Caco-2 (cell line): ENCODE results near the gene RILP. TPM values are rescaled to one million over a fixed set of nuclear protein-coding genes. Genes with fewer than 3 reads are reported as not detected.
"Not testable (repeated sequence)": the region's sequence is repeated elsewhere in the genome, so short reads cannot be mapped to it uniquely, and the experiment has no call there.

ENCODE experiments used
- BruUV-seq: library from RNA; stranded (reverse); fragments of 400-500 nt; replicated peaks from 2 replicates; lab custom pipeline; 2021; lab: Mats Ljungman, UMichigan
- CTCF ChIA-PET: fragments of 300-600 bp; sonication (Branson Sonifier 250); formaldehyde crosslinking; loops from one replicate; lab custom pipeline; 2022; ENCODE audit warnings: antibody characterized with exemption; lab: Charles Lee
- POLR2A ChIA-PET: fragments of 300-600 bp; sonication (Branson Sonifier 250); formaldehyde crosslinking; loops from one replicate; lab custom pipeline; 2022; ENCODE audit warnings: antibody characterized with exemption; lab: Charles Lee
- DNase-seq, 2 experiments: peaks; one replicate each; pipeline versions ENCODE4 v3.0.0 to v3.0.0-alpha.2; 2020 to 2022
- H3K27me3 ChIP-seq: replicated peaks from 2 replicates; pipeline ENCODE4 v1.6.0; 2011; ENCODE audit warnings: low read length; ENCODE audit not compliant: control insufficient read depth, insufficient read depth
- H3K36me3 ChIP-seq: 2 replicates; pipeline ENCODE4 v1.5.1; 2011; ENCODE audit warnings: low read length; ENCODE audit not compliant: control insufficient read depth, insufficient read depth
- H3K4me1 ChIP-seq: fragments of 250-450 bp; sonication (Bioruptor Pico); 2 replicates; pipeline ENCODE4 v1.5.1; 2020; ENCODE audit warnings: mild to moderate bottlenecking
- H3K4me3 ChIP-seq: 2 replicates; pipeline ENCODE4 v1.5.1; 2011; ENCODE audit warnings: low read depth, mild to moderate bottlenecking, control low read depth, low read length
- H3K9me3 ChIP-seq: fragments of 250-450 bp; sonication (Bioruptor Pico); 2 replicates; pipeline ENCODE4 v1.5.1; 2020; ENCODE audit warnings: mild to moderate bottlenecking, moderate library complexity
- H3K27ac Mint-ChIP-seq: one replicate; pipeline ENCODE4 v1.8.0; 2022; ENCODE audit warnings: mixed read lengths; ENCODE audit not compliant: unreplicated experiment
- H3K27me3 Mint-ChIP-seq: one replicate; pipeline ENCODE4 v1.8.0; 2022; ENCODE audit warnings: mixed read lengths; ENCODE audit not compliant: insufficient read depth, unreplicated experiment
- H3K36me3 Mint-ChIP-seq: one replicate; pipeline ENCODE4 v1.8.0; 2022; ENCODE audit warnings: mild to moderate bottlenecking, mixed read lengths; ENCODE audit not compliant: insufficient read depth, unreplicated experiment
- H3K4me1 Mint-ChIP-seq: one replicate; pipeline ENCODE4 v1.8.0; 2022; ENCODE audit warnings: low read depth, mixed read lengths; ENCODE audit not compliant: unreplicated experiment
- H3K4me3 Mint-ChIP-seq: one replicate; pipeline ENCODE4 v1.8.0; 2022; ENCODE audit warnings: mild to moderate bottlenecking, moderate library complexity, mixed read lengths; ENCODE audit not compliant: unreplicated experiment
- H3K9me3 Mint-ChIP-seq: one replicate; pipeline ENCODE4 v1.8.0; 2022; ENCODE audit warnings: mixed read lengths; ENCODE audit not compliant: unreplicated experiment
- intact Hi-C: fragments of 100-400 bp; cut with micrococcal nuclease; formaldehyde crosslinking; loops from one replicate; pipeline ENCODE4 v1.10.0; 2022; ENCODE audit not compliant: unreplicated experiment
- total RNA-seq: library from RNA; stranded (reverse); gene quantifications from 2 replicates; pipeline ENCODE4 v1.2.3, GENCODE V29; 2022
- TF ChIP-seq, protein P1 (sequence below), 2 experiments: fragments of 200-600 bp in 1 of 2; IDR thresholded peaks; 1 replicate in 1 of 2; 2 replicates in 1 of 2; pipeline versions ENCODE4 v1.5.1 to v1.8.0; 2011 to 2022; ENCODE audit warnings: antibody characterized with exemption in 1 of 2, control low read depth in 1 of 2, inconsistent platforms in 1 of 2, low read depth in 1 of 2, low read length in 1 of 2, mild to moderate bottlenecking in 1 of 2, moderate library complexity in 1 of 2; ENCODE audit not compliant: insufficient read depth in 1 of 2, severe bottlenecking in 1 of 2, unreplicated experiment in 1 of 2

RILP gene
- total RNA-seq, 1 experiment from 2014 or later: 4.2 TPM

DNA sequence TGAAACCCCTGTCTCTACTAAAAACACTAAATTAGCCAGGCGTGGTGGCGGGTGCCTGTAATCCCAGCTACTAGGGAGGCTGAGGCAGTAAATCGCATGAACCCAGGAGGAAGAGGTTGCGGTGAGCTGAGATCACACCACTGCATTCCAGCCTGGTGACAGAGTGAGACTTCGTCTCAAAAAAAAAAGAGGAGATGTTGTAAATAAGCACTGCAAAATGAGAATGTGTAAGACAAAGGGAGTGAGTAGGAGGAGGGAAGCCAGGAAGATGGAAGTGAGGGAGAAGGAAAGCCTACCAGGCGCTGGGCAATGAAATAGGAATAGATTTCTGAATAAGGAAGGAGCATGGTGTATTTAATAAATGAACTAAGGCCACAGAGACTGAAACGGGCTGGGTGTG lies 43.7 kb upstream of the RILP start:
- no peak for DNase-seq
- TF ChIP-seq, protein P1, sequence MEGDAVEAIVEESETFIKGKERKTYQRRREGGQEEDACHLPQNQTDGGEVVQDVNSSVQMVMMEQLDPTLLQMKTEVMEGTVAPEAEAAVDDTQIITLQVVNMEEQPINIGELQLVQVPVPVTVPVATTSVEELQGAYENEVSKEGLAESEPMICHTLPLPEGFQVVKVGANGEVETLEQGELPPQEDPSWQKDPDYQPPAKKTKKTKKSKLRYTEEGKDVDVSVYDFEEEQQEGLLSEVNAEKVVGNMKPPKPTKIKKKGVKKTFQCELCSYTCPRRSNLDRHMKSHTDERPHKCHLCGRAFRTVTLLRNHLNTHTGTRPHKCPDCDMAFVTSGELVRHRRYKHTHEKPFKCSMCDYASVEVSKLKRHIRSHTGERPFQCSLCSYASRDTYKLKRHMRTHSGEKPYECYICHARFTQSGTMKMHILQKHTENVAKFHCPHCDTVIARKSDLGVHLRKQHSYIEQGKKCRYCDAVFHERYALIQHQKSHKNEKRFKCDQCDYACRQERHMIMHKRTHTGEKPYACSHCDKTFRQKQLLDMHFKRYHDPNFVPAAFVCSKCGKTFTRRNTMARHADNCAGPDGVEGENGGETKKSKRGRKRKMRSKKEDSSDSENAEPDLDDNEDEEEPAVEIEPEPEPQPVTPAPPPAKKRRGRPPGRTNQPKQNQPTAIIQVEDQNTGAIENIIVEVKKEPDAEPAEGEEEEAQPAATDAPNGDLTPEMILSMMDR (IDR thresholded peaks at IDR 0.05; ENCODE audit: insufficient read depth in 1 of 2, low read depth in 1 of 2, low read length in 1 of 2, severe bottlenecking in 1 of 2, unreplicated experiment in 1 of 2): no peak
- Histone ChIP-seq H3K9me3 (no peaks in the 10 kb centered on the region), H3K27me3 (no peaks in the 10 kb centered on the region), H3K4me3 (no peak overlapping the region), H3K4me1 (peaks cover 5% of the 10 kb centered on the region; the same call in 1 of the 2 replicates), H3K36me3 (no peaks in the 10 kb centered on the region)
- intact Hi-C loops: no loop called here
- Mint-ChIP-seq H3K4me3 (no peak overlapping the region), H3K36me3 (no peaks in the 10 kb centered on the region), H3K9me3 (peaks cover 8% of the 10 kb centered on the region), H3K27ac (no peak overlapping the region), H3K4me1 (no peaks in the 10 kb centered on the region), H3K27me3 (no peaks in the 10 kb centered on the region)
- POLR2A ChIA-PET: no interaction called here
- CTCF ChIA-PET: no interaction called here
- BruUV-seq: no TSS peak

DNA sequence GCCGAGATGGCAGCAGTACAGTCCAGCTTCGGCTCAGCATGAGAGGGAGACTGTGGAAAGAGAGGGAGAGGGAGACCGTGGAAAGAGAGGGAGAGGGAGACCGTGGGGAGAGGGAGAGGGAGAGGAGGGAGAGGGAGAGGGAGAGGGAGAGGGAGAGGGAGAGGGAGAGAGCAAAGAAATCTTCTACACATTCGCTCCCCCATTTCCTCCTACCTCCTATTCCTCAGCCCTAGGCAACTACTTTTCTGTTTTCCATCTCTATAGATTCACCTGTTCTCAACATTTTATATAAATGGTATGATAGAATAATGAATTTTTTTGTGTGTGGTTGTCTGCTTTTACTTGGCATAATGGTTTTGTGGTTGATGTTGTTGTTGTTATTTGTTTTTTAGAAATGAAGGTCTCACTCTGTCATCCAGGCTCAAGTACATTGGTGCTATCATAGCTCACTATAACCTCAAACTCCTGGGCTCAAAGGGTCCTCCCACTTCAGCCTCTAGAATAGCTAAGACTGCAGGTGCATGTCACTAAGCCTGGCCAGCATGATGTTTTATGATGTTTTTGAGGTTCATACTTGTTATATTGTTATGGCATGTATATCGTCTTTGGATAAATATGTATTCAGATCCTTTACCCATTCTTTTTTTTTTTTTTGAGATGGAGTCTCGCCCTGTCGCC lies 41.0 kb upstream of the RILP start:
- no peaks in the 10 kb centered on the region for H3K27me3 Mint-ChIP-seq
- H3K4me3 Mint-ChIP-seq: no peak overlapping the region
- BruUV-seq: no TSS peak
- Histone ChIP-seq H3K27me3 (no peaks in the 10 kb centered on the region), H3K9me3 (no peaks in the 10 kb centered on the region), H3K36me3 (no peaks in the 10 kb centered on the region), H3K4me3 (no peak overlapping the region), H3K4me1 (no peaks in the 10 kb centered on the region)
- no peaks in the 10 kb centered on the region for H3K4me1 Mint-ChIP-seq
- intact Hi-C loops: no loop called here
- peaks cover 8% of the 10 kb centered on the region for H3K9me3 Mint-ChIP-seq
- no peaks in the 10 kb centered on the region for H3K36me3 Mint-ChIP-seq
- no peak overlapping the region for H3K27ac Mint-ChIP-seq
- ChIA-PET CTCF (no interaction called here), POLR2A (interaction anchor here (0.7 kb wide), 1 partner anchor 26 kb away, joined by 7 read pairs; no protein-coding TSS in a partner anchor)
- DNase-seq: no peak
- TF ChIP-seq, protein P1 (IDR thresholded peaks at IDR 0.05; ENCODE audit: insufficient read depth in 1 of 2, low read depth in 1 of 2, low read length in 1 of 2, severe bottlenecking in 1 of 2, unreplicated experiment in 1 of 2): no peak

DNA sequence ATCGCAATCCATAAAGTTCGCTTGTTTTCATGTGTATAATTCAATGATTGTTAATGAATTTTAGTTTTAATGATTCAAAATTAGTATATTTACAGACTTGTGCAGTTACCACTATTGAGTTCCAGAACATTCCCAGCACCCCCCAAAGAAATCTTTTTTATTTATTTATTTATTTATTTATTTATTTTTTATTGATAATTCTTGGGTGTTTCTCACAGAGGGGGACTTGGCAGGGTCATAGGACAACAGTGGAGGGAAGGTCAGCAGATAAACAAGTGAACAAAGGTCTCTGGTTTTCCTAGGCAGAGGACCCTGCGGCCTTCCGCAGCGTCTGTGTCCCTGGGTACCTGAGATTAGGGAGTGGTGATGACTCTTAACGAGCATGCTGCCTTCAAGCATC lies 38.7 kb upstream of the RILP start:
- Mint-ChIP-seq H3K36me3 (peaks cover 19% of the 10 kb centered on the region), H3K4me1 (peaks cover 13% of the 10 kb centered on the region)
- H3K4me1 ChIP-seq, H3K27ac Mint-ChIP-seq, POLR2A ChIA-PET, BruUV-seq, H3K36me3 ChIP-seq, H3K4me3 Mint-ChIP-seq, intact Hi-C loops, H3K4me3 ChIP-seq, H3K9me3 ChIP-seq, CTCF ChIA-PET, H3K9me3 Mint-ChIP-seq, H3K27me3 ChIP-seq, H3K27me3 Mint-ChIP-seq, DNase-seq: not testable (repeated sequence)
